SK-N-SH (cell line): ENCODE results near the gene LDB2. TPM values are rescaled to one million over a fixed set of nuclear protein-coding genes. Genes with fewer than 3 reads are reported as not detected.

Source experiments
- CTCF ChIA-PET: fragments of 300-600, 350-600 bp; formaldehyde crosslinking; extraction: SDS; loops from one replicate; lab custom pipeline; 2021; lab: Yijun Ruan, JAX
- POLR2A ChIA-PET: fragments of 350-600 bp; sonication (Branson Sonifier 250); formaldehyde crosslinking; extraction: SDS; loops from one replicate; lab custom pipeline; 2020; ENCODE audit warnings: antibody characterized with exemption, inconsistent platforms; lab: Yijun Ruan, JAX
- DNase-seq: peaks from one replicate; pipeline ENCODE4 v3.0.0; 2012
- H2AFZ ChIP-seq: fragments of 200-600 bp; sonication (generic); 2 replicates; pipeline ENCODE4 v1.8.1; 2016; ENCODE audit warnings: antibody characterized with exemption, mild to moderate bottlenecking, low read depth
- H3F3A ChIP-seq: fragments of 200-600 bp; sonication (generic); replicated peaks from 2 replicates; pipeline ENCODE3; 2016; ENCODE audit warnings: antibody characterized with exemption, mild to moderate bottlenecking; ENCODE audit not compliant: insufficient read depth
- H3K27ac ChIP-seq, 2 experiments: fragments of 200-500 bp in 1 of 2; fragments of 200-600 bp in 1 of 2; sonication (Bioruptor generic) in 1 of 2; sonication (generic), shearing (Covaris generic) in 1 of 2; 2 replicates each; pipeline versions ENCODE4 v1.5.1 to v1.6.1; 2014 to 2016; ENCODE audit warnings: low read depth in 2 of 2, inconsistent platforms in 1 of 2, low read length in 1 of 2, mild to moderate bottlenecking in 1 of 2, mixed read lengths in 1 of 2
- H3K27me3 ChIP-seq: fragments of 200-600 bp; sonication (generic), shearing (Covaris generic); 2 replicates; pipeline ENCODE4 v1.6.1; 2016; ENCODE audit warnings: mixed run types; ENCODE audit not compliant: insufficient read depth
- H3K36me3 ChIP-seq, 2 experiments: fragments of 200-500 bp in 1 of 2; fragments of 200-600 bp in 1 of 2; sonication (Bioruptor generic) in 1 of 2; sonication (generic) in 1 of 2; replicated peaks in 1 of 2; 2 replicates each; pipeline versions ENCODE3 to v1.5.1; 2014 to 2016; ENCODE audit warnings: low read length in 1 of 2, mild to moderate bottlenecking in 1 of 2; ENCODE audit not compliant: insufficient read depth in 2 of 2, control insufficient read depth in 1 of 2
- H3K4me1 ChIP-seq, 2 experiments: fragments of 200-500 bp in 1 of 2; fragments of 200-600 bp in 1 of 2; sonication (Bioruptor generic) in 1 of 2; sonication (generic), shearing (Covaris generic) in 1 of 2; 2 replicates each; pipeline versions ENCODE4 v1.5.1 to v1.6.1; 2014 to 2016; ENCODE audit warnings: low read depth in 1 of 2, low read length in 1 of 2, mixed run types in 1 of 2; ENCODE audit not compliant: insufficient read depth in 2 of 2, control insufficient read depth in 1 of 2
- H3K4me2 ChIP-seq: fragments of 200-600 bp; sonication (generic), shearing (Covaris generic); 2 replicates; pipeline ENCODE4 v1.6.1; 2017; ENCODE audit warnings: mixed run types
- H3K4me3 ChIP-seq, 2 experiments: fragments of 200-500 bp in 1 of 2; fragments of 200-600 bp in 1 of 2; sonication (Bioruptor generic) in 1 of 2; sonication (generic), shearing (Covaris generic) in 1 of 2; 2 replicates each; pipeline versions ENCODE4 v1.5.1 to v1.8.1; 2014 to 2016; ENCODE audit warnings: low read depth in 2 of 2, inconsistent platforms in 1 of 2, low read length in 1 of 2, mild to moderate bottlenecking in 1 of 2, mixed read lengths in 1 of 2, moderate library complexity in 1 of 2
- H3K79me2 ChIP-seq: fragments of 200-600 bp; sonication (generic); 2 replicates; pipeline ENCODE4 v1.8.1; 2017; ENCODE audit warnings: mild to moderate bottlenecking; ENCODE audit not compliant: insufficient read depth
- H3K9ac ChIP-seq: fragments of 200-600 bp; sonication (generic); 2 replicates; pipeline ENCODE4 v1.6.1; 2017; ENCODE audit warnings: mixed run types
- H3K9me2 ChIP-seq: fragments of 200-600 bp; sonication (generic); 2 replicates; pipeline ENCODE4 v1.6.1; 2017; ENCODE audit warnings: mixed run types
- H3K9me3 ChIP-seq: fragments of 200-600 bp; sonication (generic); 2 replicates; pipeline ENCODE4 v1.6.1; 2017; ENCODE audit warnings: mixed run types, mild to moderate bottlenecking, moderate library complexity
- H4K20me1 ChIP-seq: fragments of 200-600 bp; sonication (generic); 2 replicates; pipeline ENCODE4 v1.6.1; 2017; ENCODE audit warnings: mild to moderate bottlenecking, mixed run types; ENCODE audit not compliant: insufficient read depth
- CHD2 ChIP-seq: fragments of 150-350 bp; IDR thresholded peaks from 2 replicates; pipeline ENCODE4 v1.6.1; 2018; ENCODE audit warnings: low read length; ENCODE audit not compliant: partially characterized antibody
- ELF1 ChIP-seq: IDR thresholded peaks from 2 replicates; pipeline ENCODE4 v1.4.0; 2012
- EZH2phosphoT487 ChIP-seq: fragments of 200-600 bp; sonication (generic); IDR thresholded peaks from 2 replicates; pipeline ENCODE4 v1.6.1; 2017; ENCODE audit warnings: low read depth, mixed run types, mild to moderate bottlenecking, antibody characterized with exemption, moderate library complexity, borderline replicate concordance
- FOXJ3 ChIP-seq: sonication (generic); formaldehyde crosslinking; IDR thresholded peaks from 2 replicates; pipeline ENCODE4 v1.5.1; 2020; ENCODE audit warnings: mild to moderate bottlenecking, missing genetic modification reagents
- GATA2 ChIP-seq: sonication (generic); formaldehyde crosslinking; IDR thresholded peaks from 2 replicates; pipeline ENCODE4 v1.5.0; 2020; ENCODE audit warnings: mild to moderate bottlenecking, missing genetic modification reagents
- IRF3 ChIP-seq: fragments of 150-350 bp; IDR thresholded peaks from 2 replicates; pipeline ENCODE4 v1.6.1; 2016; ENCODE audit warnings: mild to moderate bottlenecking, low read depth, low read length
- JUND ChIP-seq: IDR thresholded peaks from 2 replicates; pipeline ENCODE4 v1.4.0; 2012
- MAX ChIP-seq: IDR thresholded peaks from 2 replicates; pipeline ENCODE4 v1.4.0; 2012; ENCODE audit warnings: low read depth
- NRF1 ChIP-seq: IDR thresholded peaks from 2 replicates; pipeline ENCODE4 v1.6.1; 2012; ENCODE audit warnings: low read depth, mild to moderate bottlenecking, low read length
- PBX3 ChIP-seq: IDR thresholded peaks from 2 replicates; pipeline ENCODE4; 2012
- RCOR1 ChIP-seq: fragments of 150-350 bp; IDR thresholded peaks from 2 replicates; pipeline ENCODE4 v1.6.1; 2017; ENCODE audit warnings: antibody characterized with exemption, low read length
- REST ChIP-seq: IDR thresholded peaks from 2 replicates; pipeline ENCODE4 v1.6.1; 2012; ENCODE audit warnings: mild to moderate bottlenecking, low read depth, low read length, moderate library complexity
- RFX5 ChIP-seq: IDR thresholded peaks from 2 replicates; pipeline ENCODE4 v1.6.1; 2012; ENCODE audit warnings: mild to moderate bottlenecking, improper control_type of control experiment, low read length
- RXRA ChIP-seq: IDR thresholded peaks from 2 replicates; pipeline ENCODE4 v1.4.0; 2012; ENCODE audit warnings: low read depth, mild to moderate bottlenecking, borderline replicate concordance
- SIN3A ChIP-seq: IDR thresholded peaks from 2 replicates; pipeline ENCODE4 v1.6.1; 2012; ENCODE audit warnings: low read depth, mild to moderate bottlenecking, low read length, moderate library complexity, borderline replicate concordance
- SMC3 ChIP-seq: IDR thresholded peaks from 2 replicates; pipeline ENCODE4 v1.6.1; 2012; ENCODE audit warnings: low read depth, low read length, improper control_type of control experiment
- TAF1 ChIP-seq: IDR thresholded peaks from 2 replicates; pipeline ENCODE4 v1.6.1; 2012; ENCODE audit warnings: low read depth, mild to moderate bottlenecking, low read length, moderate library complexity, borderline replicate concordance
- TCF12 ChIP-seq: IDR thresholded peaks from 2 replicates; pipeline ENCODE4 v1.4.0; 2012
- USF1 ChIP-seq: IDR thresholded peaks from 2 replicates; pipeline ENCODE4 v1.4.0; 2012; ENCODE audit warnings: low read depth, borderline replicate concordance
- YY1 ChIP-seq: IDR thresholded peaks from 2 replicates; pipeline ENCODE4 v1.4.0; 2012; ENCODE audit warnings: low read depth, mild to moderate bottlenecking
- WGBS: methylation state at CpG from one replicate; pipeline ENCODE4 v1.1.6; 2017; ENCODE audit warnings: low lambda C conversion rate; 5-methylcytosine and 5-hydroxymethylcytosine counted together
- polyA plus RNA-seq, 3 experiments: library from polyadenylated mRNA; depleted of rRNA; stranded (reverse); fragments of >200 nt; gene quantifications; 2 replicates each; pipeline ENCODE4 v1.2.3, GENCODE V29; 2012

Gene LDB2
- polyA plus RNA-seq, 1 of the 3 experiments (the other 2 are of a cell fraction) = 11.0 TPM

- TF ChIP-seq JUND = no peak
- no peak for TF ChIP-seq ELF1
- no peak for TF ChIP-seq EZH2phosphoT487
Measured at GRCh38 chr4:16914208-16914607, 15.8 kb upstream of the LDB2 start (continued).

- Histone ChIP-seq H3K4me3 (no peak overlapping the region), H3K27ac (no peak overlapping the region), H4K20me1 (no peaks in the 10 kb centered on the region), H3K27me3 (no peaks in the 10 kb centered on the region), H3K79me2 (no peaks in the 10 kb centered on the region), H3K9me2 (no peaks in the 10 kb centered on the region), H3F3A (no peaks in the 10 kb centered on the region), H2AFZ (no peak overlapping the region), H3K4me2 (no peak overlapping the region), H3K4me1 (no peaks in the 10 kb centered on the region), H3K9me3 (no peaks in the 10 kb centered on the region), H3K36me3 (no peaks in the 10 kb centered on the region), H3K9ac (no peak overlapping the region)
- DNase-seq = no peak
- TF ChIP-seq PBX3 (no peak), IRF3 (no peak), FOXJ3 (CRISPR knock-in tag) (no peak), RFX5 (no peak), TCF12 (no peak), CHD2 (no peak), JUND (no peak), MAX (no peak), NRF1 (no peak), SMC3 (no peak), GATA2 (CRISPR knock-in tag) (no peak), TAF1 (no peak), YY1 (no peak), SIN3A (no peak), REST (no peak), USF1 (no peak), RXRA (no peak), RCOR1 (no peak), ELF1 (no peak)
- CTCF ChIA-PET = interaction anchor here (1.3 kb wide), 1 partner anchor 412 kb away, joined by 5 read pairs; no protein-coding TSS in a partner anchor
- POLR2A ChIA-PET = no interaction called here
- 59% methylated on average over 3 of the region's 5 CpGs for WGBS
Measured at GRCh38 chr4:16912896-16913295, 14.5 kb upstream of the LDB2 start.
